Neural cell (in vitro differentiated cells): ENCODE data around the gene CMTM8. TPM values are rescaled to one million over a fixed set of nuclear protein-coding genes. Genes with fewer than 3 reads are reported as not detected.

Experiments used
- H2AFZ ChIP-seq: fragments of 200-600, 300-800 bp; sonication (generic), shearing (Covaris generic); 2 replicates; pipeline ENCODE4 v1.6.0; 2014; ENCODE audit warnings: low read depth, mild to moderate bottlenecking, antibody characterized with exemption, low read length, moderate library complexity
- H3F3A ChIP-seq: fragments of 200-600 bp; shearing (Covaris generic); 2 replicates; pipeline ENCODE4 v1.6.1; 2016; ENCODE audit warnings: mild to moderate bottlenecking, moderate library complexity, mixed read lengths, antibody characterized with exemption, low read length; ENCODE audit not compliant: insufficient read depth, poor library complexity, severe bottlenecking
- H3K27ac ChIP-seq: fragments of 200-600, 300-800 bp; sonication (generic), shearing (Covaris generic); 2 replicates; pipeline ENCODE4 v1.5.1; 2014; ENCODE audit warnings: mild to moderate bottlenecking, low read length, moderate library complexity
- H3K27me3 ChIP-seq: fragments of 300-800, 200-600 bp; sonication (generic), shearing (Covaris generic); 2 replicates; pipeline ENCODE4 v1.6.0; 2014; ENCODE audit warnings: mild to moderate bottlenecking, low read depth, low read length, moderate library complexity; ENCODE audit not compliant: insufficient read depth
- H3K36me3 ChIP-seq: fragments of 300-800, 200-600 bp; sonication (generic), shearing (Covaris generic); 2 replicates; pipeline ENCODE4 v1.5.1; 2014; ENCODE audit warnings: mild to moderate bottlenecking, antibody characterized with exemption, low read length, moderate library complexity; ENCODE audit not compliant: insufficient read depth
- H3K4me2 ChIP-seq: fragments of 300-800, 200-600 bp; sonication (generic), shearing (Covaris generic); 2 replicates; pipeline ENCODE4 v1.6.0; 2014; ENCODE audit warnings: mild to moderate bottlenecking, low read length
- H3K4me3 ChIP-seq: fragments of 300-800, 200-600 bp; sonication (generic), shearing (Covaris generic); 2 replicates; pipeline ENCODE4 v1.5.1; 2014; ENCODE audit warnings: mild to moderate bottlenecking, low read length, moderate library complexity
- H3K79me2 ChIP-seq: fragments of 200-600 bp; shearing (Covaris generic); replicated peaks from 2 replicates; pipeline ENCODE4 v1.6.0; 2014; ENCODE audit warnings: mild to moderate bottlenecking, low read length, moderate library complexity; ENCODE audit not compliant: insufficient read depth
- H3K9ac ChIP-seq: fragments of 300-800, 200-600 bp; sonication (generic), shearing (Covaris generic); 2 replicates; pipeline ENCODE4 v1.6.1; 2016; ENCODE audit warnings: mild to moderate bottlenecking, low read length, mixed read lengths
- H3K9me2 ChIP-seq: fragments of 200-600 bp; shearing (Covaris generic); 2 replicates; pipeline ENCODE4 v1.6.1; 2016; ENCODE audit warnings: mild to moderate bottlenecking, low read length, mixed read lengths; ENCODE audit not compliant: insufficient read depth
- H3K9me3 ChIP-seq: fragments of 200-600, 300-800 bp; sonication (generic), shearing (Covaris generic); 2 replicates; pipeline ENCODE4 v1.6.1; 2016; ENCODE audit warnings: mild to moderate bottlenecking, mixed run types, low read length, moderate library complexity, mixed read lengths
- H4K20me1 ChIP-seq: fragments of 200-600 bp; shearing (Covaris generic); 2 replicates; pipeline ENCODE4 v1.6.1; 2016; ENCODE audit warnings: mild to moderate bottlenecking, mixed run types; ENCODE audit not compliant: insufficient read depth
- CTCF ChIP-seq: fragments of 450-650 bp; IDR thresholded peaks from 2 replicates; pipeline ENCODE4 v1.5.1; 2014; ENCODE audit warnings: antibody characterized with exemption, mild to moderate bottlenecking, moderate library complexity; ENCODE audit not compliant: poor library complexity, severe bottlenecking
- EP300 ChIP-seq: fragments of 450-650 bp; conservative IDR thresholded peaks from 2 replicates; pipeline ENCODE4 v1.6.1; 2014; ENCODE audit warnings: antibody characterized with exemption, mild to moderate bottlenecking, moderate library complexity; ENCODE audit not compliant: poor library complexity, severe bottlenecking
- EZH2 ChIP-seq: fragments of 200-600, 300-800 bp; shearing (Covaris generic), sonication (generic); IDR thresholded peaks from 2 replicates; pipeline ENCODE4 v1.6.1; 2014; ENCODE audit warnings: antibody characterized with exemption, low read length, borderline replicate concordance, mild to moderate bottlenecking; ENCODE audit not compliant: insufficient read depth, poor library complexity, severe bottlenecking
- MXI1 ChIP-seq: fragments of 450-650 bp; conservative IDR thresholded peaks from 2 replicates; pipeline ENCODE4 v1.6.1; 2014; ENCODE audit warnings: antibody characterized with exemption, mild to moderate bottlenecking; ENCODE audit not compliant: poor library complexity, severe bottlenecking
- POLR2AphosphoS5 ChIP-seq: IDR thresholded peaks from 2 replicates; pipeline ENCODE4 v1.6.1; 2012
- RAD21 ChIP-seq: fragments of 450-650 bp; conservative IDR thresholded peaks from 2 replicates; pipeline ENCODE4 v1.6.1; 2014; ENCODE audit warnings: antibody characterized with exemption, mild to moderate bottlenecking, moderate library complexity
- REST ChIP-seq: IDR thresholded peaks from 2 replicates; pipeline ENCODE4 v1.6.1; 2012; ENCODE audit warnings: borderline replicate concordance
- SMC3 ChIP-seq: fragments of 450-650 bp; conservative IDR thresholded peaks from 2 replicates; pipeline ENCODE4 v1.6.1; 2014; ENCODE audit warnings: antibody characterized with exemption, mild to moderate bottlenecking, moderate library complexity; ENCODE audit not compliant: poor library complexity
- TAF1 ChIP-seq: IDR thresholded peaks from 2 replicates; pipeline ENCODE4 v1.6.1; 2012; ENCODE audit warnings: low read depth
- polyA plus RNA-seq: library from polyadenylated mRNA; depleted of rRNA; stranded (reverse); fragments of >200 nt; gene quantifications from 2 replicates; pipeline ENCODE4 v1.2.3, GENCODE V29; 2014

CMTM8 gene
- polyA plus RNA-seq, 1 donor from 2014 or later = not detected

GRCh38 chr3:32195995-32196540 lies 42.4 kb upstream of the CMTM8 start:
- Histone ChIP-seq H3K9me3 (no peaks in the 10 kb centered on the region), H3K79me2 (no peaks in the 10 kb centered on the region), H3K9me2 (no peaks in the 10 kb centered on the region), H3K4me2 (no peak overlapping the region), H3F3A (no peaks in the 10 kb centered on the region), H3K9ac (no peak overlapping the region), H2AFZ (no peak overlapping the region), H3K27me3 (no peaks in the 10 kb centered on the region), H4K20me1 (no peaks in the 10 kb centered on the region), H3K27ac (no peak overlapping the region), H3K4me3 (no peak overlapping the region), H3K36me3 (no peaks in the 10 kb centered on the region)
- TF ChIP-seq RAD21 = no peak
- TF ChIP-seq POLR2AphosphoS5 = no peak
- no peak for TF ChIP-seq SMC3
- no peak for TF ChIP-seq EZH2
- TF ChIP-seq CTCF = no peak
- no peak for TF ChIP-seq REST
- TF ChIP-seq EP300 = no peak
- no peak for TF ChIP-seq MXI1
- TF ChIP-seq TAF1 = no peak

- Histone ChIP-seq H3K27me3 (no peaks in the 10 kb centered on the region), H2AFZ (no peak overlapping the region), H3K4me2 (no peak overlapping the region), H3K27ac (no peak overlapping the region), H3K36me3 (no peaks in the 10 kb centered on the region), H3K4me3 (no peak overlapping the region), H3K9ac (no peak overlapping the region), H3K9me3 (no peaks in the 10 kb centered on the region), H3K9me2 (no peaks in the 10 kb centered on the region), H3K79me2 (no peaks in the 10 kb centered on the region), H4K20me1 (no peaks in the 10 kb centered on the region), H3F3A (no peaks in the 10 kb centered on the region)
- TF ChIP-seq POLR2AphosphoS5 (no peak), MXI1 (no peak)
These were observed 40.5 kb upstream of the CMTM8 start for GRCh38 chr3:32197991-32198390.

GRCh38 chr3:32198714-32199113 lies 39.8 kb upstream of the CMTM8 start:
- Histone ChIP-seq H3K36me3 (no peaks in the 10 kb centered on the region), H3K27ac (no peak overlapping the region), H2AFZ (no peak overlapping the region), H3K9me3 (no peaks in the 10 kb centered on the region), H3K9me2 (no peaks in the 10 kb centered on the region), H3K27me3 (no peaks in the 10 kb centered on the region), H3F3A (no peaks in the 10 kb centered on the region), H3K9ac (no peak overlapping the region), H4K20me1 (no peaks in the 10 kb centered on the region), H3K4me2 (no peak overlapping the region), H3K4me3 (no peak overlapping the region), H3K79me2 (no peaks in the 10 kb centered on the region)
- TF ChIP-seq TAF1 = no peak
- TF ChIP-seq SMC3 = no peak
- no peak for TF ChIP-seq REST
- TF ChIP-seq EP300 = no peak
- no peak for TF ChIP-seq EZH2
- no peak for TF ChIP-seq POLR2AphosphoS5
- no peak for TF ChIP-seq RAD21
- no peak for TF ChIP-seq CTCF
- TF ChIP-seq MXI1 = no peak
